NCI-H2107 (cell line): Measurements from ENCODE around the gene ZBTB2.

Experiments used
- DNase-seq: peaks from one replicate; lab custom pipeline; 2025; lab: John Stamatoyannopoulos, UW

ZBTB2 gene, protein sequence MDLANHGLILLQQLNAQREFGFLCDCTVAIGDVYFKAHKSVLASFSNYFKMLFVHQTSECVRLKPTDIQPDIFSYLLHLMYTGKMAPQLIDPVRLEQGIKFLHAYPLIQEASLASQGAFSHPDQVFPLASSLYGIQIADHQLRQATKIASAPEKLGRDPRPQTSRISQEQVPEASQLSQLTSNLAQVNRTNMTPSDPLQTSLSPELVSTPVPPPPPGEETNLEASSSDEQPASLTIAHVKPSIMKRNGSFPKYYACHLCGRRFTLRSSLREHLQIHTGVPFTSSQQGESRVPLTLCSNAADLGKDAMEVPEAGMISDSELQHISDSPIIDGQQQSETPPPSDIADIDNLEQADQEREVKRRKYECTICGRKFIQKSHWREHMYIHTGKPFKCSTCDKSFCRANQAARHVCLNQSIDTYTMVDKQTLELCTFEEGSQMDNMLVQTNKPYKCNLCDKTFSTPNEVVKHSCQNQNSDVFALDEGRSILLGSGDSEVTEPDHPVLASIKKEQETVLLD

GRCh38 chr6:151391471-151392413 is at the start of gene ZBTB2:
TSS of gene ZBTB2 (minus strand) at chr6:151391559. CDS start at chr6:151373637, 17,922 bp downstream.
- DNase-seq: no peak

DNA sequence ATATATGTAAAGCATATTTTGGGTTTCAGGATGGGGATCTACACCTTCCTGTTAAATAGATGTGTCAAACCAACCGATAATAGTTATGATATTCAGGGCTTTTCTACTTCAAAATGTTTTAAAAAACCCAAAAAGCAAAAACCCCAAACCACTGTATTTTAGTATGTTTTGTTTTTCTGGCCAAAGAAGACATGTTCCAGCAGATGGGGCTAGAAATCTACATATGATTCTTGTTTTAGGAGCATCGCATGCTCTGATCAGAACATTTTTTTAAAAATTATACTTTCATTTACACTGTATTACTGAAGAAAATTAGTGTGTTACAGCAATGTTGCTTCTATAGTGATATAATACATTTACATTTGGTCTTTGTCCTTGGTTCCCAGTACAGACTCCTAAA is 49.6 kb upstream of the ZBTB2 start:
- no peak for DNase-seq

DNA sequence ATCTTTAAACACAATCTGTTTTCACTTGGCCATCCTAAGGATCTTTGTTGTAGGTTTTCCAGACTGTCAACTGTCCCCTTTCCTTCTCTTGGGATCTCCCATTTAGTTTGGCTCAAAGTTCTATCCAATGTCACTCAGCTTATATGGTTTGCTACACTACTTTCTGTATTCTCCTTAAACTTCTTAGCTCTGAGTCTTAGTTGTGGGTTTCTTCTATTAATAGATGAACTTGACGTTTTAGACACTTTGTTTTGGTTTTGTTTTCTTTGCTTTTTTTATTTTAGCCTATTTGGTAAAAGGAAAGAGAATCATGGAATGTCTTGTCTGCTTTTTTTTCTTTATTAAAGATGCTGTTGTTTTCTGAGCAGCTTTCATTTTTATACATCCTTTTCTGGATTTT is 49.1 kb upstream of the ZBTB2 start:
- no peak for DNase-seq

GRCh38 chr6:151437401-151437800 is 46.0 kb upstream of the ZBTB2 start:
- no peak for DNase-seq

- no peak for DNase-seq
Observed at GRCh38 chr6:151436802-151437201, 45.4 kb upstream of the ZBTB2 start.

DNA sequence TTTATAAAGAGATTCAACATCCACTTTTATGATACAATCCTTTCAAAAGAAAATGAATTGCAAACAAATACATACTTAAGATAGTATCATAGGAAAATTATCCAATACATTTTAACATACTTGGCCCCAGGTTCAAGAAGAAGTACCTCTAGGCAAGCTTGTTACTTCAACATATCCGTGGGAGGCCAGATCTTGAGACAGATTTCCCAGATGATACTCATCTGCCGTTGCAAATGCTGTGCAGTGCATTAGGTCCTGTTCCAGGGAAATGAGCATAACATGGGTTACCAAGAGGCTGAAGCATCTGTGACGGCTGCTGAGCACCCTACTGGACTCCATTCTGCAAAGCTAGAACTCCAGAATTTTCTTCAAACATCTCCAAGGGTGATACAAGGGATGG is 44.9 kb upstream of the ZBTB2 start:
- no peak for DNase-seq

DNA sequence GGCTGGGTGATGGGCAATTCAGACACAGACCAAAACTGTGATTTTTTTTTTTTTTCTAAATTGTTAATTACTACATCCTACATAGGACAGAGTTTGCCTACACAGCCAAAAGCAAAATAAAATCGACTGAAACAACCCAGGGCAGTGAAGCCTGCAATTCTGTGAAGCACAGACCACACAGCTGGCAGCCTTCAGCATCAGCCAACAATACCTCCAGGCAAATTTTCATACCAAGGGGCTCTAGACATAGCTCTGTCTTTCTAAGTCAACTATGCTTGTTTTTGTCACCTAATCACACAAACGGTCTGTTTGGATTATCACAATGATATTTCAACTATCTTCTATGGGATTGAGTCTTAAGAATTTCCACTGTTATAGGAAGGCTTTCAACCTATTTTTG is 43.0 kb upstream of the ZBTB2 start:
- no peak for DNase-seq

- no peak for DNase-seq
Observed at GRCh38 chr6:151432651-151433050, 41.3 kb upstream of the ZBTB2 start.

- no peak for DNase-seq
Observed at GRCh38 chr6:151431337-151431736, 40.0 kb upstream of the ZBTB2 start.

DNA sequence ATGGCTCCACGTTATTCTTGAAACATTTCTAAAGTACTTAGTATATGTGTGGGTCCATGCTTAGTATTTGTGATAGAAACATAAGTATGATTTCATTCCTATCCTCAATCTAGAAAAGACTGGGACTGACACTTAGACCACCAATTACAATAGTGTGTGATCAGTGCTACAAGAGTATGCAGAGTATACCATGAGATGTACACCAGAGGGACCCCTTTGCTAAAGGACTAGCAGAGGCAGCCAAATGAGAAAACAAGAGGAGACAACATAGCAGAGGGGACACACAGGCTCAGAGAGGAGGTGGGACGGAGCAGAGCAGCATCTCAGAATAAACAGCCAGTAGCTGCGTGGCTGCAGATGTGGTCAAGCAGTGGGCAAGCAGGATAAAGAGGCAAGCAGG is 39.5 kb upstream of the ZBTB2 start:
- no peak for DNase-seq

DNA sequence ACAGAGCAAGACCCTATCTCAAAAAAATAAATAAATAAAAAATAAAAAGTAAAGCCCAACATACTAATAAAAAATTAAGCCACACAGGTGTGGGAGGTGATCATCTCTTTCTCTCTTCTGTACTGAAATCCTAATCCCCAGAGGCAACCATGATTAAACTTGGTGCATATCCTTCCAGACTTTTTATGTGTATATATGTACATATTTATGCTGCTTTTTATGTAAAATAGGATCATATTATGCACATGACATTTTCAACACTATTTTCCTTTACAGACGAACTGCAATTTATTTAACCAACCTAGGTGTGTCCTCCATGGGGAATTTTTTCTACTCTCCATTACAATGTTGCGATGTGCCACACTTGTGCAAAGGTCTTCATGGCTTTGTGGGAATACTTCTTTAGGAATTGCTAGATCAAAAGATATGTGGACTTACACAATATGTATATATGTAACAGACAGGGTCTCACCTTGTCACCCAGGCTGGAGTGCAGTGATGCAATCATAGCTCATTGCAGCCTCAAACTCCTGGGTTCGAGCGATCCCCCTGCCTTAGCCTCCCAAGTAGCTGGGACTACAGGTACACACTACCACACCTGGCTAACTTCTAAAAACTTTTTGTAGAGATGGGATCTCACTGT is 36.9 kb upstream of the ZBTB2 start:
- no peak for DNase-seq

GRCh38 chr6:151425561-151425960 is 34.2 kb upstream of the ZBTB2 start:
- DNase-seq: no peak

DNA sequence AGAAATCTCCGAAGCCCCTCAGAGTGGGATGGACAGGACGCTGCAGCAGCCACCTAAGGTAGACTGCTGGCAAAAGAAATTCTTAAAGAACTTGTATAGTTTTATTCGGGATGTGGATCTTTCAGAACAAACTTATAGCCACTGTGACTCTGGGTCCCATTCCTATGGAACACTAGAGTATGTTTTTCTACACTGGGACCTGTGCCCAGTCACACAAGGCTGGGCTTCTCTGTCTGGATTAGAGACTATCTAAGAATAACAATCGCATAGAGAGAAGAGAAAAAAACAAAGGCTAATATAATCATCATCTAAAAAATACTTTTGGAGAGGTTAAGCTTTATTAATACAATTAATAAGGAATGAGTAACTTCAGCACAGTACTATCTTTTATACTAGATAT is 31.6 kb upstream of the ZBTB2 start:
- no peak for DNase-seq

DNA sequence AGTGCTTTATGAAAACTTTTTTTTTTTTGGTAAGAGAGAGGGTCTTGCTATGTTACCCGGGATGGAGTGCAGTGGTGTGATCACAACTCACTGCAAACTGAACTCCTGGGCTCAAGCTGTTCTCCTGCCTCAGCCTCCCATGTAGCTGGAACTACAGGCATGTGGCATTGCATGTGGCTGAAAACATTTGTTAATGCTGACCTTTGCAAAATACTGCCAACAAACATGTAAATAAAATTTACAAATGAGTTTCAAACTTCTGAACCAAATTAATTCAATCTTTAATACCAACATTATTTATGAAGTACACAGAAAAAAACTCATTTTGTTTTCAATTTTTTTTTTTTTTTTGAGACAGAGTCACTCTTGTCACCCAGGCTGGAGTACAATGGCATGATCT is 26.1 kb upstream of the ZBTB2 start:
- DNase-seq: no peak

- no peak for DNase-seq
Observed at GRCh38 chr6:151414641-151415260, 23.4 kb upstream of the ZBTB2 start.

DNA sequence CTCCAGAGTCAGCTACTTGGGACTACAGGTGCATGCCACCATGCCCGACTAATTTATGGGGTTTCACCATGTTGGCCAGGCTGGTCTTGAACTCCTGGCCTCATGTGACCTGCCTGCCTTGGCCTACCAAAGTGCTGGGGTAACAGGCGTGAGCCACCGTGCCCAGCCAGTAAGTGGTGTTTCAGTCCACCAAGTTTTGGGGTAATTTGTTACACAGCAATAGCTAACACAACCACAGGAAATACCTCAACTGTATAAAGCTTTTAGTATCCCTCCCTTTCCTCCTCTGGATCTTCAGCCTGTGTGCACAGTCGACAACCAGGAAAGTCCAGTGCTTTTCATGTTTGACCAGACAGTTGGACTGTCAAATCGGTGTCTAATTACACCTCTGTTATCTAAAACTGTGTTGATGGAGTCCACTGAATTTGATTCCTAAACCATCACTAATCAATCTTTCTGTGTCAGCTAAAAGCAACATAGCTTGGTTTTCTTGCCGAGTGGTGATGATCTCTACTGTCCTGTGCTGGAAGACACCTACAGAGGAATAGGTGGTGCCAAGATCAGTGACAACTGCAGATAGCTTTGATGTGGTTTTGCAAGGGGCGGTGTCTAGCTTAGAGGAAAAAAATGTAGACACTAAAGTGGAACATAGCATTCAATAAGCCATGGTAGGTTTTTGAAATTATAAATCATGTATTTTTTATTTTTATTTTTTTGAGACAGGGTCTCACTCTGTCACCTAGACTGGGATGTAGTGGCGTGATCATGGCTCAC is 22.2 kb upstream of the ZBTB2 start:
- no peak for DNase-seq

DNA sequence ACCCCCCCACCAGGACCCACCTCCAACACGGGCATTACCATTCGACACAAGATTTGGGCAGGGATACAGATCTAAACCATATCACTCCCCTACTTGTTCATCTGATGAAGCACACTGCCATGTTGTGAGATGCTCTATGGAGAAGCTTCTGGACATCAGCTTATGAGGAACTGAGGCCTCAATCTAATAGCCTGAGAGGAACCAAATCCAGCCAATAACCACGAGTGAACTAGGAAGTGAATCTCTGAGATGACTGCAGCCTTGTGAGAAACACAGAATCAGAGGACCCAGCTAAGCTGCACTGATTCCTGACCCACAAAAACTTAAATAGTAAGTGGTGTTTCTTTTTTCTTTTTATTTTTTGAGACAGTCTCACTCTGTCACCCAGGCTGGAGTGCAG is 21.6 kb upstream of the ZBTB2 start:
- DNase-seq: no peak

GRCh38 chr6:151409679-151410078 is 18.3 kb upstream of the ZBTB2 start:
- DNase-seq: no peak

- no peak for DNase-seq
Observed at GRCh38 chr6:151409260-151409659, 17.9 kb upstream of the ZBTB2 start.

DNA sequence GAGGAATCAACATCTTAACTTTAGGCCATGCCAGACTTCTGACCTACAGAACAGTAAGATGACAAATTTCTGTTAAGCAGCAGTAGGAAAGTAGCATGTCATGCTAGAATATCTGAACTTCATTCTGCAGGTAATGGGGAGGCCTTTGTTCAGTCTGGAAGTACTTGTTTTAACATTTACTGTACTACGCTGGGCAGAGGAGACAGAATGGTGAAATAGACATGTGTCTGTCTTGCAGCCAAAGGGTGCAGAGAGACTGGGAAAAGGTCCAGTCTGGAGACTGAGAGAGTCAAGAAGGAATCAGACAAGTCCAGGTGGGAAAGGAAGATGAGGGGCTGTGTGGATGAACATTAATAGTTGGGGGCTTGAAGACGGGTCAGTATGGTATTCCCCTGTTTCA is 17.5 kb upstream of the ZBTB2 start:
- DNase-seq: no peak

GRCh38 chr6:151403919-151404308 is 12.6 kb upstream of the ZBTB2 start:
- no peak for DNase-seq
